ENCODE results near the gene PJA2. TPM values are rescaled to one million over a fixed set of nuclear protein-coding genes. Genes with fewer than 3 reads are reported as not detected.
A peak's percentile ranks its signal among the peaks of the same experiment; 100 is the strongest.
"Not testable (repeated sequence)": the region's sequence is repeated elsewhere in the genome, so short reads cannot be mapped to it uniquely, and the experiment has no call there.

Gene PJA2
- total RNA-seq, 4 donors from 2014 or later, result 37.6 to 64.9 (median 58.7) TPM

DNA sequence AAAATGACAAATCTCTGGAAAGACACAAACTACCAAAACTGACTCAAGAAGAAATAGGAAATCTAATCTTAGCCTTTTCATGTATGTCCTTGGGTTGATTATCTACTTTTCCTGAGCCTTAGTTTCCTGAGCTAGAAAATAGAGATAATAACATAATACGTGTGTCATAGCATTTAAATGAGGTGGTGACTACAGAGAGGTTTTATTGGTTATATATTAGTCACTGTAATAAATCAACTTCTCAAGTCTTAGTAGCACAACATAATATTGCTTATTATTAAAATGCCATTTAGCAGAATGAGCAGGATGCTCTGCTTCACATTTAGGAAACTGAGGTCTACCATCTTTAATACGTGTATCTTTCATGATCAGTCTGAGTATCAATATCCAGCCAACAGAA lies 7.1 kb upstream of the PJA2 start:
- no peak for DNase-seq
- H3K4me1 ChIP-seq, result peaks cover under 1% of the 10 kb centered on the region in 2 donors
- intact Hi-C loops (cut with DNase I; ENCODE audit: low total_unique reads), result no loop called here
- ATAC-seq, result no peak
- H3K27me3 ChIP-seq, result no peaks in the 10 kb centered on the region
- H3K9me3 ChIP-seq, result no peaks in the 10 kb centered on the region
- no peaks in the 10 kb centered on the region for H3K36me3 ChIP-seq
- TF ChIP-seq POLR2A (IDR thresholded peaks at IDR 0.05), result no peak
- TF ChIP-seq, protein P1, sequence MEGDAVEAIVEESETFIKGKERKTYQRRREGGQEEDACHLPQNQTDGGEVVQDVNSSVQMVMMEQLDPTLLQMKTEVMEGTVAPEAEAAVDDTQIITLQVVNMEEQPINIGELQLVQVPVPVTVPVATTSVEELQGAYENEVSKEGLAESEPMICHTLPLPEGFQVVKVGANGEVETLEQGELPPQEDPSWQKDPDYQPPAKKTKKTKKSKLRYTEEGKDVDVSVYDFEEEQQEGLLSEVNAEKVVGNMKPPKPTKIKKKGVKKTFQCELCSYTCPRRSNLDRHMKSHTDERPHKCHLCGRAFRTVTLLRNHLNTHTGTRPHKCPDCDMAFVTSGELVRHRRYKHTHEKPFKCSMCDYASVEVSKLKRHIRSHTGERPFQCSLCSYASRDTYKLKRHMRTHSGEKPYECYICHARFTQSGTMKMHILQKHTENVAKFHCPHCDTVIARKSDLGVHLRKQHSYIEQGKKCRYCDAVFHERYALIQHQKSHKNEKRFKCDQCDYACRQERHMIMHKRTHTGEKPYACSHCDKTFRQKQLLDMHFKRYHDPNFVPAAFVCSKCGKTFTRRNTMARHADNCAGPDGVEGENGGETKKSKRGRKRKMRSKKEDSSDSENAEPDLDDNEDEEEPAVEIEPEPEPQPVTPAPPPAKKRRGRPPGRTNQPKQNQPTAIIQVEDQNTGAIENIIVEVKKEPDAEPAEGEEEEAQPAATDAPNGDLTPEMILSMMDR (IDR thresholded peaks at IDR 0.05 in 4 of 5, conservative IDR thresholded peaks at IDR 0.05 in 1 of 5), result no peak
- H3K4me3 ChIP-seq, result no peak overlapping the region
- no peak overlapping the region for H3K27ac ChIP-seq
- in situ Hi-C loops (cut with MboI; ENCODE audit: low sequenced_read_pairs in 4 of 4), result loop anchor here in 1 of 4 donors (25.0 kb wide), 1 partner anchor 680 kb away; the partner anchor contains the start of gene FER

DNA sequence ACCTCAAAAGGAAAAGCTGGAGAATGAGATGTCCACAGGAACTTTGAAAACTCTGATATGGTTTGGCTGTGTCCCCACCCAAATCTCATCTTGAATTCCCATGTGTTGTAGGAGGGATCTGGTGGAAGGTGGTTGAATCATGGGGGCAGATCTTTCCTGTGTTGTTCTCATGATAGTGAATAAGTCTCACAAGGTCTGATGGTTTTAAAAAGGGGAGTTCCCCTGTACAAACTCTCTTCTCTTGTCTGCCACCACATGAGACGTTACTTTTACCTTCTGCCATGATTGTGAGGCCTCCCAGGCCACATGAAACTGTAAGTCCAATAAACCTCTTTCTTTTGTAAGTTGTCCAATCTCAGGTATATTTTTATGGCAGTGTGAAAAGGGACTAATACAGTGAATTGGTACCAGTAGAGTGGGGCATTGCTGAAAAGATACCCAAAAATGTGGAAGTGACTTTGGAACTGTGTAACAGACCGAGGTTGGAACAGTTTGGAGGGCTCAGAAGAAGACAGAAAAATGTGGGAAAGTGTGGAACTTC lies 4.2 kb upstream of the PJA2 start:
- not testable (repeated sequence) for H3K36me3 ChIP-seq, H3K27ac ChIP-seq, H3K9me3 ChIP-seq, ATAC-seq, H3K4me3 ChIP-seq, DNase-seq, H3K27me3 ChIP-seq
- in situ Hi-C loops (cut with MboI; ENCODE audit: low sequenced_read_pairs in 4 of 4) (loop anchor here in 1 of 4 donors (25.0 kb wide), 1 partner anchor 677 kb away; the partner anchor contains the start of gene FER), intact Hi-C loops (cut with DNase I; ENCODE audit: low total_unique reads) (loop anchor here (5.0 kb wide), 5 partner anchors 37 to 1323 kb away; partner anchors contain the start of gene SLC25A46)
- peaks cover 10 to 13% of the 10 kb centered on the region in 2 donors for H3K4me1 ChIP-seq

DNA sequence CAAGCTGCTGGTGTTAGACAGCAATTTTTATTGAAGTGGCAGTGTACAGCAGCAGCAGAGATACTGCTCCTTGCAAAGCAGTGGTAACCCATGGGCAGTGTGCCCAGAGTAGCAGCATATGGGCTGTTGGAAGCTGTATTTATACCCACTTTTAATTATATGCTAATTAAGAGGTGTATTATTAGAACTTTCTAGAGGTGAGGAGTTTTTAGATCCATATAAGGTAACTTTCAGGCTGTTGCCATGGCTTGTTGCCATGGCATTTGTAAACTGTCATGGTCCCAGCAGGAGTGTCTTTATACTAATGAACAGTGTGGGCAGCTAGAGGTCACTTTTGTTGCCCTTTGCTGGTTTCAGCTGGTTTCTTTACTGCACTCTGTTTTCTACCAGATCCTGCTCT lies 3.7 kb upstream of the PJA2 start:
- in situ Hi-C loops (cut with MboI; ENCODE audit: low sequenced_read_pairs in 4 of 4), result loop anchor here in 1 of 4 donors (25.0 kb wide), 1 partner anchor 676 kb away; the partner anchor contains the start of gene FER
- intact Hi-C loops (cut with DNase I; ENCODE audit: low total_unique reads), result loop anchor here (5.0 kb wide), 5 partner anchors 36 to 1324 kb away; partner anchors contain the start of gene SLC25A46
- Histone ChIP-seq H3K36me3 (no peaks in the 10 kb centered on the region), H3K4me3 (no peak overlapping the region), H3K9me3 (no peaks in the 10 kb centered on the region), H3K4me1 (peaks cover 13% of the 10 kb centered on the region in 2 donors), H3K27me3 (no peaks in the 10 kb centered on the region), H3K27ac (peak overlapping the region in 1 of 4 donors; percentile 99)
- DNase-seq, result no peak
- no peak for ATAC-seq
- no peak for TF ChIP-seq POLR2A (IDR thresholded peaks at IDR 0.05)
- TF ChIP-seq, protein P1 (IDR thresholded peaks at IDR 0.05 in 4 of 5, conservative IDR thresholded peaks at IDR 0.05 in 1 of 5), result no peak

DNA sequence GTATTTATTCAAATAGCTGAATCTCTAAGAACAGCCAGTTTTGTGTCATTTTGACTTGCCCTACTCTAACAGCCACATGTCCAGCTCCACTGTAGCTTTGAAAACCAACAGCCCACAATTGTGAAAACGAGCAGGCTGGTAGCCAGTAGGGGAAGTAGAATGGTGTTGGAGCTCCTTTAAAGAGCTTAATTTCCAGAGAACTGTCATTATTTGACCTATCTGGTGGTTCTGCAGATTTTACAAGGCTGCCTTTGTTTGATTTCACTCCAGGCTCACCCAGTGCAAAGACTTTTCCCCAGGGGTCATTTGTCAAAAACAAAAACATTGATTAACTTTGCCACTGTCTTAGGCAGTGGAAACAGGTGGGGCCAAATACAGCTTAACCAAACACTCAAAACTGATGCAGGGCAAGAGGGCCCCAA lies 3.2 kb upstream of the PJA2 start:
- H3K27ac ChIP-seq, result peak overlapping the region in 2 of 4 donors; percentile 99
- H3K4me3 ChIP-seq, result no peak overlapping the region
- DNase-seq, result no peak
- peaks cover 14 to 18% of the 10 kb centered on the region in 2 donors for H3K4me1 ChIP-seq
- TF ChIP-seq, protein P1 (IDR thresholded peaks at IDR 0.05 in 4 of 5, conservative IDR thresholded peaks at IDR 0.05 in 1 of 5), result no peak
- no peak for TF ChIP-seq POLR2A (IDR thresholded peaks at IDR 0.05)
- no peaks in the 10 kb centered on the region for H3K9me3 ChIP-seq
- in situ Hi-C loops (cut with MboI; ENCODE audit: low sequenced_read_pairs in 4 of 4), result loop anchor here in 1 of 4 donors (25.0 kb wide), 1 partner anchor 676 kb away; the partner anchor contains the start of gene FER
- ATAC-seq, result no peak
- intact Hi-C loops (cut with DNase I; ENCODE audit: low total_unique reads), result loop anchor here (5.0 kb wide), 5 partner anchors 36 to 1324 kb away; partner anchors contain the start of gene SLC25A46
- no peaks in the 10 kb centered on the region for H3K36me3 ChIP-seq
- H3K27me3 ChIP-seq, result no peaks in the 10 kb centered on the region

DNA sequence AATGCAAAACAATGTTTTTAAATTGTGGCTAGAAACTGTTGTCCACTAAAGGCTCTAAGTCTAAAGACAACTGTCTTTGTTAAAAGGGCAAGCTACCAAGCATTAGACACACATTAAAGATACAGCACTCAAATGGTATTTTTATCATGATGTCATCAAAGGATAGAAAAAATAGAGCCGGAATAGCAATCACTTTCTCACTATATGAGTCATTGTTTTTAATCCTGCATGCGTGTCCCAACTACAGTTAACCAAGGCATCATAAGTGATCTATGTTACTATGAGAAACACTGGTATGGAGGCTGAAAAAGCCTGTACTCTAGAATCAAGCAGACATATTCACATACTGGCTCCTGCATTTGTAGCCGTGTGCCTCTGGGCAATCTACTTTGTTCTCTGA lies 1.9 kb upstream of the PJA2 start:
- Histone ChIP-seq H3K4me1 (peaks cover 26 to 31% of the 10 kb centered on the region in 2 donors), H3K36me3 (no peaks in the 10 kb centered on the region), H3K27ac (peak overlapping the region; percentile 94 to 99 (median 99)), H3K9me3 (no peaks in the 10 kb centered on the region), H3K27me3 (no peaks in the 10 kb centered on the region), H3K4me3 (no peak overlapping the region)
- TF ChIP-seq, protein P1 (IDR thresholded peaks at IDR 0.05 in 4 of 5, conservative IDR thresholded peaks at IDR 0.05 in 1 of 5), result no peak
- no peak for TF ChIP-seq POLR2A (IDR thresholded peaks at IDR 0.05)
- in situ Hi-C loops (cut with MboI; ENCODE audit: low sequenced_read_pairs in 4 of 4) (loop anchor here in 1 of 4 donors (25.0 kb wide), 1 partner anchor 674 kb away; the partner anchor contains the start of gene FER), intact Hi-C loops (cut with DNase I; ENCODE audit: low total_unique reads) (loop anchor here (5.0 kb wide), 5 partner anchors 34 to 1326 kb away; partner anchors contain the start of gene SLC25A46)
- ATAC-seq (no peak), DNase-seq (no peak)
